Nucleus accumbens (tissue), 56 donors: Measurements from ENCODE around the gene ENOPH1.
A peak's percentile ranks its signal among the peaks of the same experiment; 100 is the strongest.

Experiments used
- DNase-seq, 56 donors: peaks; one replicate each; lab custom pipeline; 2025; lab: John Stamatoyannopoulos, UW

The ENOPH1 gene

GRCh38 chr4:82425478-82425877 is 4.9 kb upstream of the ENOPH1 start:
- DNase-seq, result no peak

- peak in 1 of 56 donors; percentile 68 for DNase-seq
These were observed 1.8 kb upstream of the ENOPH1 start for GRCh38 chr4:82428526-82428968.

- DNase-seq, result peak; percentile 8 to 95 (median 87)
These were observed 1.2 kb upstream of the ENOPH1 start for GRCh38 chr4:82428969-82429727.

DNA sequence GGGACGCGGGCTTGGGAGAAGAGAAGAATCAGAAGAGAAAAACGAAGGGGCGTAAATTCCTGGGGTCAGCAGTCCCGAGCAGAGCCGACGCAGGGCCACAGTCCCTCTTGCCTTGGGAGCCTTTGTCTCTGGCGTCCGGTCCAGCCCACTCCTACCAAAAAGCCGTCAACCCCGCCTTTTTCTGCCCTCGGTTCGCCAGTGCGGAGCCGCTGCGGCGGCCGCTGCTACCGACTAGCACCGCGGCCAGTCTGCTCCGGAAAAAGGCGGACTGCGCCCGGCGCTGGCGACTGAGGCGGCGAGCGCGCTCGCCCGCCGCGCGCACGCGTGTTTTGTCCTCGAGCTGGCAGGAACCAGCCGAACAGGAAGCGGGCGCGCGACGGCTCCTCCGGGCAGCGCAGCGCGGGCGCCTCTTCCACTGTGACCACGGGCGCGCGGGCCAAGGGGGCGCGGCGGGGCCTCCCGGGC is 630 bp upstream of the ENOPH1 start:
- DNase-seq, result peak in 27 of 56 donors; percentile 47 to 88 (median 78)

DNA sequence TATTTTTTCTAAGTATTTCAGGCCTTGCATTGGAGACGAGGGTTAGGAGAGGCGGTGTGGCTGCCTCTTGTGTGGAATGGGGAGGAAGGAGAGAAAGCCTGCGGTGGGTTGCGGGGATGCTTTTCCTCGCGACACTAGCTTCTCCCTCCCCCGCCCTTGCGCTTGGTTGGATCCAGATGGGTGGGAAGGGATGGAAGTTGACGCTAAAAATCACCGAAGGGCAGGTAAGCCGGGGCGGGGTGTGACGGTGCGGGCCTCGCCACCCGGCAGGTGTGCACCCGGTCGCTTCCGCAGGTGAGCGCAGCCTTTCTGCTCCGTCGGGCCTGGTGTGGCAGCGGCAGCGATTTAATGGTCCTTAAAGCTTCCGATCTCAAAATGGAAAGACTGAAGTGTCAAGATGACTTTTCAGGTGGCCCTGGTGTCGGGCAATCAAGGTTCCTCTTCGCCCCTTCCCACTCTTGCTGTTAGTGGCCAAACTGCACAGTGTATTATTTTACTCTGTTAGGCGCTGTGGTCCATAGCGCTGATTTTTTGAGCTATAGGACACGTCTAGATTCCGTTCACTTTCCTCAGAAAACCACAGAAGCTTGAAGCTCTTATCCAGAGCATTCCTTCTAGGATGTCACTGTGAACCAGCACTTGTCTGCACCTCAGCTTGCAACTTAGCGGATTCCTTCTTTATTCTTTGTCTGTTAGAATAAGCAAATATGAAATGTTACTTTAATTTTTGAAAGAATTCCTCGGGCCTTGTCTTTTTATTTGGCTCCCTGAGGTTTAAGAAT is 765 bp downstream of the ENOPH1 start:
- DNase-seq, result peak in 32 of 56 donors; percentile 11 to 72 (median 44)

- no peak for DNase-seq
These were observed 1.4 kb downstream of the ENOPH1 start for GRCh38 chr4:82431831-82432230.

- DNase-seq, result no peak
These were observed 2.2 kb downstream of the ENOPH1 start for GRCh38 chr4:82432596-82432995.

DNA sequence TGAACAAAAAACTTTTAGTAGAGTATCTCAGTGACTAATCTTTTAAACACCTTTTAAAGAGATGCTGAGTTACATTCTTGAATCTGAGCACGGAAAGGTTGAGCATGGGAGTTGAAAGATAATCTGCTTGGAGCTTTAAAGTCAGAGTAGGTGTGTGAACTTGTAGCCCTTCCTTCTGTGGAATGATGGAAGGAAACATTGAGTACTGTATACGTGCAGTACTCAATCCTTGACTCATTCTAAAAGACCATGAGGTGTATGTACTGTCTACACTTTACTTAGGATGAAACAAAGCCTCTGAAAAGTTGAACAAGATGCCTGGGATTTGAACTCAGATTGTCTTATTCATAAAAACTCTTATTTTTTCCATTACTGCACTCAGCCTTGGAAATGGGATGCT is 3.4 kb downstream of the ENOPH1 start:
- DNase-seq, result no peak

GRCh38 chr4:82434949-82435348 is 4.6 kb downstream of the ENOPH1 start:
- DNase-seq, result no peak

GRCh38 chr4:82436130-82436529 is 5.7 kb downstream of the ENOPH1 start:
- no peak for DNase-seq

- no peak for DNase-seq
These were observed 6.4 kb downstream of the ENOPH1 start for GRCh38 chr4:82436780-82437179.

DNA sequence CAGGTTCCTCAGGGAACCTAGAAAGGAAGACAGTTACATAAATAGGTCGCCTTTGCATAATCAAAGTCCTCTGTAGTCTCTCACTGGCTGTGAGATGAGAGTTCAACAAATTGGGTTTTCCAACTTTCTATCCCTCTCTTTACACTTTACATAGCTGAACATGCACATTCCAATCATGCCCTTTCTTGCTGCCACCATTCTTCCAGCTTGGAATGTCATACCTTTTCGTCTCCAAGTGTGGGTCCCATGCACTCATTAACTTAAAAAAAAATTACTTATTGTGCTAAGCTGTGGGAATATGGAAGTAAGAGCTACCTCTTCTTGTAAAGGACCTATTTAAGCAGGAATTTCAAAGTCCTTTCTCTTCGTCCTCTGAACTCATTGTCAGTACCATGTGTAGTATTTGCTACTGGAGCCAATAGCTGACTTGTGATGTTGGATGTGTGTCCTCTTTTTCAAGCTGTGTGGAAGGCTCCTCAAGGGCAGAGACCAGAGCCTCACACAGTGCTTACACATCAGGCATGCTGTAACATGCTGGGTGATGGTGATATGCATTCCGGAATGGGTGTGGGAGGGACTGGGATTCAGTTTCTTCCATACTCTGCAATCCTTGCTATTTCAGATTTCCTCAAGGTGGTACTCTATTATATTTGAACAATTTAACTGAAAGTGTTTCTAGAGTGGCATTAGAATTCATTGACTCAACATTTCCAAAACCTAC is 7.1 kb downstream of the ENOPH1 start:
- DNase-seq, result no peak

- no peak for DNase-seq
These were observed 8.7 kb downstream of the ENOPH1 start for GRCh38 chr4:82439088-82439487.

DNA sequence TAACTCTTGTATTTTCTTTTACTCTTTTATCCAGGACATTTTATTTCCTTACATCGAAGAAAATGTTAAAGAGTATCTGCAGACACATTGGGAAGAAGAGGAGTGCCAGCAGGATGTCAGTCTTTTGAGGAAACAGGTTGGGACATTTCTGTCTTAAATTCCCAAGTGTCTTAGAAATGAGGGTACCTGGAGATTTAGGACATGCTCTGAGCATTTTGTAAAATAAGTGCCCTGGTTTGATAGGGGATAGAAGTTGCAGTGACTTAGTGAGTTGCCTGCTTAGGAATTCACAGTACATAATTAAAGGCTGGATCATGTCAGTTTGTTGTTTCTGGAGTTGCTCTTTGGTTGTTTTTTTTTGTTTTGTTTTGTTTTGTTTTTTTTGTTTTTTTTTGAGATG is 17.5 kb downstream of the ENOPH1 start:
- no peak for DNase-seq

- peak in 2 of 56 donors; percentile 3 to 10 for DNase-seq
These were observed 20.8 kb downstream of the ENOPH1 start for GRCh38 chr4:82450966-82451755.

GRCh38 chr4:82452026-82452425 is 21.6 kb downstream of the ENOPH1 start:
- no peak for DNase-seq

DNA sequence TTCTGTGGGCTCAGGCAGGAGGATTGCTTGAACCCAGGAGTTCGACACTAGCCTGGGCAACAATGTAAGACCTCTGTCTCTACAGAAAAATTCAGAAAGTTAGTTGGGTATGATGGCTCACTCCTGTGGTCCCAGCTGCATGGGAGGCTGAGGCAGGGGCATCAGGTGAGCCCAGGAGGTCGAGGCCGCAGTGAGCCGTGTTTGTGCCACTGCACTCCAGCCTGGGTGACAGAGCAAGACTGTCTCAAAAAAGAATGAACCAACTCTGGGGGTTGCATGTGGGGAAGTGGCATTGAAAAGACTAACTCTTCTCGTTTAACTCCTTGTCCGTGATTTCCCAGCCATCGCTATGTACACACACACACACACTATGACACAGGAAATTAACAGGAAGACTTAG is 26.9 kb downstream of the ENOPH1 start:
- DNase-seq, result no peak

GRCh38 chr4:82458729-82459128 is 28.3 kb downstream of the ENOPH1 start:
- peak in 3 of 56 donors; percentile 4 to 10 (median 9) for DNase-seq

GRCh38 chr4:82461710-82462109 is 31.3 kb downstream of the ENOPH1 start:
- DNase-seq, result no peak

DNA sequence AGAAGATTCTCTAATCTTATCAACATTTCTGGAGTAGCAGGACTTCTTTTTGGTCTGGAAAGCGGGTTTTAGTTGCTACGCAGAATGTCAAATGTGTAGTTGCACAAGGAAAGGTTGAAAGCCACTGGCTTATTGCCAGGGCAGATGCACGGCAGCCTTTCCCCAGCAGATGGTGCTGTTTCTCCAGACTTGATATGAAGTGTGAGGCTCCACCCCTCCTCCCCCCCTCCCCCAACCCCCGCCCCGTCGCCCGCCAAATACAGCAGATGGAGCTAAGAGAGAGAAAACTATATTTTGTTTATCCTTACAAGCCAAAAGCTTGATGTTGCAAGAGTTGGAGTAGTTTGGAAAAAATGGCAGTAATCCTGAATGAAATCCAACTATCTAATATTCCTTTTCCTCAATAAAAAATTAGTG is 32.0 kb downstream of the ENOPH1 start:
- DNase-seq, result peak; percentile 5 to 93 (median 76)
